Thoracic aorta (tissue), 2 donors: ENCODE results near the gene KIF1A. TPM values are rescaled to one million over a fixed set of nuclear protein-coding genes. Genes with fewer than 3 reads are reported as not detected.

Experiments
- ATAC-seq: fragments of 150-250 bp; one replicate; pipeline ENCODE4 v1.8.0; 2017; ENCODE audit warnings: low read depth; ENCODE audit not compliant: insufficient number of reproducible peaks, low FRiP score
- DNase-seq: peaks from one replicate; pipeline ENCODE4 v3.0.0-alpha.2; 2020; ENCODE audit warnings: low spot score
- H3K27ac ChIP-seq, 2 donors: fragments of 200-600 bp; sonication (generic); 1 replicate in 1 of 2; 2 replicates in 1 of 2; pipeline ENCODE4 v1.5.1; 2016; ENCODE audit warnings: mild to moderate bottlenecking in 2 of 2, moderate library complexity in 2 of 2
- H3K27me3 ChIP-seq: fragments of 200-600 bp; sonication (generic); replicated peaks from 2 replicates; pipeline ENCODE4 v1.6.0; 2016; ENCODE audit warnings: mild to moderate bottlenecking; ENCODE audit not compliant: insufficient read depth
- H3K36me3 ChIP-seq: fragments of 200-600 bp; sonication (generic); one replicate; pipeline ENCODE4 v1.5.1; 2016
- H3K4me1 ChIP-seq, 2 donors: fragments of 200-600 bp; sonication (generic); 1 replicate in 1 of 2; 2 replicates in 1 of 2; pipeline versions ENCODE4 v1.5.1 to v1.6.0; 2016; ENCODE audit warnings: low read depth in 2 of 2, mild to moderate bottlenecking in 1 of 2; ENCODE audit not compliant: control insufficient read depth in 1 of 2
- H3K4me3 ChIP-seq: fragments of 200-600 bp; sonication (generic); 2 replicates; pipeline ENCODE4 v1.5.1; 2016; ENCODE audit warnings: mild to moderate bottlenecking
- H3K9me3 ChIP-seq: fragments of 200-600 bp; sonication (generic); 2 replicates; pipeline ENCODE4 v1.5.1; 2016
- total RNA-seq, 2 donors: library from RNA; depleted of rRNA; stranded (reverse); fragments of >200 nt; gene quantifications; one replicate each; pipeline versions ENCODE4 v1.1.0 to v1.2.3, GENCODE V29; 2016
- TF ChIP-seq, protein P1 (sequence below): fragments of 200-600 bp; sonication (generic); IDR thresholded peaks from one replicate; pipeline ENCODE4 v1.5.1; 2019; ENCODE audit warnings: antibody characterized with exemption

Gene KIF1A
- total RNA-seq, 2 donors from 2014 or later = 0.92 TPM; not detected in 1

GRCh38 chr2:240810199-240810598 is 9.8 kb downstream of the KIF1A start:
- TF ChIP-seq, protein P1, sequence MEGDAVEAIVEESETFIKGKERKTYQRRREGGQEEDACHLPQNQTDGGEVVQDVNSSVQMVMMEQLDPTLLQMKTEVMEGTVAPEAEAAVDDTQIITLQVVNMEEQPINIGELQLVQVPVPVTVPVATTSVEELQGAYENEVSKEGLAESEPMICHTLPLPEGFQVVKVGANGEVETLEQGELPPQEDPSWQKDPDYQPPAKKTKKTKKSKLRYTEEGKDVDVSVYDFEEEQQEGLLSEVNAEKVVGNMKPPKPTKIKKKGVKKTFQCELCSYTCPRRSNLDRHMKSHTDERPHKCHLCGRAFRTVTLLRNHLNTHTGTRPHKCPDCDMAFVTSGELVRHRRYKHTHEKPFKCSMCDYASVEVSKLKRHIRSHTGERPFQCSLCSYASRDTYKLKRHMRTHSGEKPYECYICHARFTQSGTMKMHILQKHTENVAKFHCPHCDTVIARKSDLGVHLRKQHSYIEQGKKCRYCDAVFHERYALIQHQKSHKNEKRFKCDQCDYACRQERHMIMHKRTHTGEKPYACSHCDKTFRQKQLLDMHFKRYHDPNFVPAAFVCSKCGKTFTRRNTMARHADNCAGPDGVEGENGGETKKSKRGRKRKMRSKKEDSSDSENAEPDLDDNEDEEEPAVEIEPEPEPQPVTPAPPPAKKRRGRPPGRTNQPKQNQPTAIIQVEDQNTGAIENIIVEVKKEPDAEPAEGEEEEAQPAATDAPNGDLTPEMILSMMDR = no peak
- DNase-seq = no peak
- Histone ChIP-seq H3K4me3 (no peak overlapping the region), H3K9me3 (no peaks in the 10 kb centered on the region), H3K36me3 (no peaks in the 10 kb centered on the region), H3K27ac (no peak overlapping the region), H3K4me1 (no peaks in the 10 kb centered on the region), H3K27me3 (no peaks in the 10 kb centered on the region)
- no peak for ATAC-seq

- TF ChIP-seq, protein P1 = no peak
- Histone ChIP-seq H3K9me3 (no peaks in the 10 kb centered on the region), H3K4me1 (no peaks in the 10 kb centered on the region), H3K36me3 (no peaks in the 10 kb centered on the region), H3K27ac (no peak overlapping the region), H3K4me3 (no peak overlapping the region), H3K27me3 (no peaks in the 10 kb centered on the region)
- ATAC-seq = no peak
- no peak for DNase-seq
Measured at GRCh38 chr2:240809276-240809675, 10.7 kb downstream of the KIF1A start.

DNA sequence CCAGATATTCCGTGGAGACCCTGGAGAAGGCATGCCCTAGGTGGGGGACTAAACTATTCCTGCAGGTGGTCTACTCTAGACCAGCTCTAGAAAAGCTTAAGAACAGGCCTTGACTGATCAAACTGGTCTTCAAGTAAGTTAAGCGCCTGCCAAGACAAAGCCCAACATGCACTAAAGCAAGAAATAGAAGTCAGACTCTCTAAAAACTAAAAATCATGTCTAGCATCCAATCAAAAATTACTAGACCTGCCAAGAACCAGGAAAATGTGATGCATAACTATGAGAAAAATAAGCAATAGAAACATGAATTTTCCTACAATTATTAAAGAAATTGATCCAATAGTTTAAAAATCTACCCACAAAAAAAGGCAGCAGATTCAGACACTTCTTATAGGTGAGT is 13.6 kb downstream of the KIF1A start:
- DNase-seq (no peak), ATAC-seq (no peak)
- Histone ChIP-seq H3K4me1 (no peaks in the 10 kb centered on the region), H3K27ac (no peak overlapping the region), H3K27me3 (no peaks in the 10 kb centered on the region), H3K36me3 (no peaks in the 10 kb centered on the region), H3K9me3 (no peaks in the 10 kb centered on the region), H3K4me3 (no peak overlapping the region)
- TF ChIP-seq, protein P1 = no peak

- TF ChIP-seq, protein P1 = no peak
- Histone ChIP-seq H3K4me3 (no peak overlapping the region), H3K36me3 (no peaks in the 10 kb centered on the region), H3K27ac (no peak overlapping the region), H3K27me3 (no peaks in the 10 kb centered on the region), H3K9me3 (no peaks in the 10 kb centered on the region), H3K4me1 (no peaks in the 10 kb centered on the region)
- ATAC-seq = no peak
- no peak for DNase-seq
Measured at GRCh38 chr2:240806006-240806405, 14.0 kb downstream of the KIF1A start.

DNA sequence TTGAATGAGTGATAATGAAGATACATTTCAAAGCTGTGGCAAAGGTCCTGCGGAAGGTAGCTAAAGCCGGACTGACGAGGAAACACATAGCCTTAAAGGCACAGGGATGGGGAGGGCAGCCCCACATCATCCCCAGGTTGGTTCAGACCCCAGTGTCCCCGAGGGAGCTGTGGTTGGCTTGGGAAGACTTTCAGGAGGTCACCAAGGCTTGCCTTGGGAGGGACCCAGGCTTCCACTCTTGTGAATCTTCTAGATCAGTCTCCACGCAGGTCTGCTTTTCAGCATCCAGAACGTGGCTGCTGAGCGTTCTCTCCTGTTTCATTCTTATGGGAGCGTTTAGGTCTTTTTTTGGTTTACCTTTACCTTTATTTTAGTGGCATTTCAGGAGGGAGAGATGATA is 16.8 kb downstream of the KIF1A start:
- H3K36me3 ChIP-seq = no peaks in the 10 kb centered on the region
- ATAC-seq = no peak
- no peak for DNase-seq
- H3K27me3 ChIP-seq = no peaks in the 10 kb centered on the region
- no peak overlapping the region for H3K4me3 ChIP-seq
- no peak overlapping the region for H3K27ac ChIP-seq
- H3K4me1 ChIP-seq = peaks cover 0 to 14% of the 10 kb centered on the region in 2 donors
- TF ChIP-seq, protein P1 = no peak
- no peaks in the 10 kb centered on the region for H3K9me3 ChIP-seq
